Measurements from ENCODE around the gene NUAK2.
"Not testable (repeated sequence)": the region's sequence is repeated elsewhere in the genome, so short reads cannot be mapped to it uniquely, and the experiment has no call there.

- not testable (repeated sequence) for TF ChIP-seq CTCF, POLR2A (IDR thresholded peaks at IDR 0.05)
Measured at GRCh38 chr1:205280666-205281395, 40.7 kb downstream of the NUAK2 start.

All from uterus (tissue), 2 donors.